Hepatocyte (in vitro differentiated cells): Measurements from ENCODE around the gene LCN12. TPM values are rescaled to one million over a fixed set of nuclear protein-coding genes. Genes with fewer than 3 reads are reported as not detected.

Experiments
- DNase-seq: peaks from one replicate; pipeline ENCODE4 v3.0.0-alpha.2; 2016; ENCODE audit warnings: low spot score
- H2AFZ ChIP-seq: fragments of 200-600 bp; sonication (generic); 2 replicates; pipeline ENCODE4 v1.6.0; 2016; ENCODE audit warnings: antibody characterized with exemption, mild to moderate bottlenecking
- H3K27ac ChIP-seq: fragments of 200-600 bp; sonication (generic); 2 replicates; pipeline ENCODE4 v1.5.1; 2016; ENCODE audit warnings: mild to moderate bottlenecking
- H3K27me3 ChIP-seq: fragments of 200-600 bp; sonication (generic); 2 replicates; pipeline ENCODE4 v1.6.1; 2016
- H3K36me3 ChIP-seq: fragments of 200-600 bp; sonication (generic); replicated peaks from 2 replicates; pipeline ENCODE4 v1.5.1; 2016; ENCODE audit warnings: low read depth; ENCODE audit not compliant: insufficient read depth
- H3K4me1 ChIP-seq: fragments of 200-600 bp; sonication (generic); 2 replicates; pipeline ENCODE4 v1.5.1; 2016; ENCODE audit warnings: mild to moderate bottlenecking, moderate library complexity; ENCODE audit not compliant: insufficient read depth
- H3K4me2 ChIP-seq: fragments of 200-600 bp; sonication (generic); 2 replicates; pipeline ENCODE4 v1.6.0; 2016
- H3K4me3 ChIP-seq: fragments of 200-600 bp; sonication (generic); 2 replicates; pipeline ENCODE4 v1.5.1; 2016; ENCODE audit warnings: mild to moderate bottlenecking
- H3K79me2 ChIP-seq: fragments of 200-600 bp; sonication (generic); 2 replicates; pipeline ENCODE4 v1.6.0; 2017; ENCODE audit warnings: mild to moderate bottlenecking
- H3K9me2 ChIP-seq: fragments of 200-600 bp; sonication (generic); replicated peaks from 2 replicates; pipeline ENCODE4 v1.6.0; 2017; ENCODE audit warnings: mild to moderate bottlenecking; ENCODE audit not compliant: insufficient read depth
- H3K9me3 ChIP-seq: fragments of 200-600 bp; sonication (generic); 2 replicates; pipeline ENCODE4 v1.5.1; 2016; ENCODE audit warnings: low read depth, mild to moderate bottlenecking
- H4K20me1 ChIP-seq: fragments of 200-600 bp; sonication (generic); 2 replicates; pipeline ENCODE4 v1.6.0; 2016; ENCODE audit warnings: mild to moderate bottlenecking; ENCODE audit not compliant: insufficient read depth, poor library complexity, severe bottlenecking
- CTCF ChIP-seq: fragments of 200-600 bp; sonication (generic); IDR thresholded peaks from 2 replicates; pipeline ENCODE4 v1.5.1; 2016; ENCODE audit warnings: antibody characterized with exemption, mild to moderate bottlenecking; ENCODE audit not compliant: poor library complexity
- EZH2 ChIP-seq: fragments of 200-600 bp; sonication (generic); IDR thresholded peaks from 2 replicates; pipeline ENCODE4 v1.6.1; 2016; ENCODE audit warnings: antibody characterized with exemption, mild to moderate bottlenecking, borderline replicate concordance
- EZH2phosphoT487 ChIP-seq: fragments of 200-600 bp; sonication (generic); IDR thresholded peaks from one replicate; pipeline ENCODE4 v1.6.1; 2018; ENCODE audit warnings: antibody characterized with exemption, mild to moderate bottlenecking, low read depth, moderate library complexity; ENCODE audit not compliant: unreplicated experiment, severe bottlenecking
- WGBS: methylation state at CpG from one replicate; pipeline ENCODE4 v1.1.6; 2016; ENCODE audit warnings: low lambda C conversion rate; ENCODE audit errors: missing lambda C conversion rate; 5-methylcytosine and 5-hydroxymethylcytosine counted together
- polyA plus RNA-seq: library from polyadenylated mRNA; unstranded; fragments of >200 nt; fragmentation: Nextera tagmentation; extraction: Ambion mirVana; gene quantifications from 2 replicates; pipeline ENCODE4 v1.2.1, GENCODE V29; 2016
- total RNA-seq: library from RNA; depleted of rRNA; stranded (reverse); fragments of >200 nt; gene quantifications from 2 replicates; pipeline ENCODE4 v1.2.3, GENCODE V29; 2014

The LCN12 gene
- total and polyA plus RNA-seq, 2 experiments from 2014 or later: 4.1 to 27.4 TPM

GRCh38 chr9:136917902-136918301 is 34.2 kb upstream of the LCN12 start:
- 88% methylated on average over 11 of the region's 11 CpGs for WGBS
- no peaks in the 10 kb centered on the region for H4K20me1 ChIP-seq
- no peak overlapping the region for H2AFZ ChIP-seq
- H3K27me3 ChIP-seq: no peaks in the 10 kb centered on the region
- no peaks in the 10 kb centered on the region for H3K36me3 ChIP-seq
- no peaks in the 10 kb centered on the region for H3K9me2 ChIP-seq
- TF ChIP-seq EZH2 (no peak), CTCF (no peak), EZH2phosphoT487 (no peak)
- no peak for DNase-seq
- no peak overlapping the region for H3K4me3 ChIP-seq
- no peak overlapping the region for H3K4me2 ChIP-seq
- no peak overlapping the region for H3K27ac ChIP-seq
- H3K79me2 ChIP-seq: no peaks in the 10 kb centered on the region
- no peaks in the 10 kb centered on the region for H3K9me3 ChIP-seq
- H3K4me1 ChIP-seq: no peaks in the 10 kb centered on the region

GRCh38 chr9:136920069-136920468 is 32.0 kb upstream of the LCN12 start:
- Histone ChIP-seq H3K4me2 (no peak overlapping the region), H3K4me3 (no peak overlapping the region), H3K9me3 (no peaks in the 10 kb centered on the region), H3K27me3 (no peaks in the 10 kb centered on the region), H3K79me2 (no peaks in the 10 kb centered on the region), H4K20me1 (no peaks in the 10 kb centered on the region), H3K9me2 (no peaks in the 10 kb centered on the region), H3K36me3 (no peaks in the 10 kb centered on the region), H3K4me1 (no peaks in the 10 kb centered on the region), H3K27ac (no peak overlapping the region), H2AFZ (no peak overlapping the region)
- DNase-seq: no peak
- 96% methylated on average over 15 of the region's 15 CpGs for WGBS
- TF ChIP-seq EZH2 (no peak), CTCF (no peak), EZH2phosphoT487 (no peak)

GRCh38 chr9:136920734-136921231 is 31.3 kb upstream of the LCN12 start:
- Histone ChIP-seq H2AFZ (no peak overlapping the region), H3K27me3 (no peaks in the 10 kb centered on the region), H3K9me3 (no peaks in the 10 kb centered on the region), H3K4me3 (no peak overlapping the region), H3K9me2 (no peaks in the 10 kb centered on the region), H3K79me2 (no peaks in the 10 kb centered on the region), H3K36me3 (no peaks in the 10 kb centered on the region), H3K4me2 (no peak overlapping the region), H3K4me1 (no peaks in the 10 kb centered on the region), H4K20me1 (no peaks in the 10 kb centered on the region), H3K27ac (no peak overlapping the region)
- WGBS: 98% methylated on average over 14 of the region's 14 CpGs
- TF ChIP-seq EZH2phosphoT487 (no peak), EZH2 (no peak), CTCF (no peak)
- no peak for DNase-seq

GRCh38 chr9:136921307-136921706 is 30.8 kb upstream of the LCN12 start:
- Histone ChIP-seq H3K4me3 (no peak overlapping the region), H2AFZ (no peak overlapping the region), H3K9me2 (no peaks in the 10 kb centered on the region), H3K4me2 (no peak overlapping the region), H3K36me3 (no peaks in the 10 kb centered on the region), H4K20me1 (no peaks in the 10 kb centered on the region), H3K79me2 (no peaks in the 10 kb centered on the region), H3K27me3 (no peaks in the 10 kb centered on the region), H3K4me1 (no peaks in the 10 kb centered on the region), H3K27ac (no peak overlapping the region), H3K9me3 (no peaks in the 10 kb centered on the region)
- WGBS: 100% methylated on average over 4 of the region's 11 CpGs
- no peak for TF ChIP-seq EZH2phosphoT487
- TF ChIP-seq EZH2: no peak
- no peak for TF ChIP-seq CTCF
- DNase-seq: no peak
